ENCODE data around the gene ATP7B. TPM values are rescaled to one million over a fixed set of nuclear protein-coding genes. Genes with fewer than 3 reads are reported as not detected.

Gene ATP7B
- total RNA-seq, 2 donors from 2014 or later, result 4.3 to 6.5 TPM

DNA sequence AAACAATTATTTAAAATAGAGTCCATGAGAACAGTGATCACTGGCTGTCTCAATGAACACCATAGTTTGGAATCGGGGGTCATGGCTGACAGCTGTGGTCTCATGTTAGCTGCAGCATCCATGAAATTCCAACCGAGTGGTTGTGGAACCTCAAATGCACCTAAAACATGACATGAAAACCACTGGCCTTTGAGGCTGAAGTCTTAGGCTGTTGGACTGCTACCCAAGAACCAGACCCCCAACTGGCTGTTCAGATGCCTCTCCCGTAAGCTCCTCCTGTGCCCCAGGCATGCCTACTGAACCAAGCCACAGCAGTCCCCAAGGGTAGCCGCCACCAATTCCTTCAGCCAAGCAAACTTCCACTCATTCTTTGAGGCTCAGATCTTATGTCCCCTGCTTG, 50.5 kb downstream of the ATP7B start:
- Histone ChIP-seq H3K27me3 (no peaks in the 10 kb centered on the region), H3K9me3 (no peaks in the 10 kb centered on the region), H3K36me3 (no peaks in the 10 kb centered on the region), H3K4me3 (no peak overlapping the region), H3K27ac (no peak overlapping the region), H3K4me1 (peaks cover 0 to under 1% of the 10 kb centered on the region in 2 donors)
- TF ChIP-seq, protein P1, sequence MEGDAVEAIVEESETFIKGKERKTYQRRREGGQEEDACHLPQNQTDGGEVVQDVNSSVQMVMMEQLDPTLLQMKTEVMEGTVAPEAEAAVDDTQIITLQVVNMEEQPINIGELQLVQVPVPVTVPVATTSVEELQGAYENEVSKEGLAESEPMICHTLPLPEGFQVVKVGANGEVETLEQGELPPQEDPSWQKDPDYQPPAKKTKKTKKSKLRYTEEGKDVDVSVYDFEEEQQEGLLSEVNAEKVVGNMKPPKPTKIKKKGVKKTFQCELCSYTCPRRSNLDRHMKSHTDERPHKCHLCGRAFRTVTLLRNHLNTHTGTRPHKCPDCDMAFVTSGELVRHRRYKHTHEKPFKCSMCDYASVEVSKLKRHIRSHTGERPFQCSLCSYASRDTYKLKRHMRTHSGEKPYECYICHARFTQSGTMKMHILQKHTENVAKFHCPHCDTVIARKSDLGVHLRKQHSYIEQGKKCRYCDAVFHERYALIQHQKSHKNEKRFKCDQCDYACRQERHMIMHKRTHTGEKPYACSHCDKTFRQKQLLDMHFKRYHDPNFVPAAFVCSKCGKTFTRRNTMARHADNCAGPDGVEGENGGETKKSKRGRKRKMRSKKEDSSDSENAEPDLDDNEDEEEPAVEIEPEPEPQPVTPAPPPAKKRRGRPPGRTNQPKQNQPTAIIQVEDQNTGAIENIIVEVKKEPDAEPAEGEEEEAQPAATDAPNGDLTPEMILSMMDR (IDR thresholded peaks at IDR 0.05), result no peak
- DNase-seq (ENCODE audit: low spot score), result no peak

DNA sequence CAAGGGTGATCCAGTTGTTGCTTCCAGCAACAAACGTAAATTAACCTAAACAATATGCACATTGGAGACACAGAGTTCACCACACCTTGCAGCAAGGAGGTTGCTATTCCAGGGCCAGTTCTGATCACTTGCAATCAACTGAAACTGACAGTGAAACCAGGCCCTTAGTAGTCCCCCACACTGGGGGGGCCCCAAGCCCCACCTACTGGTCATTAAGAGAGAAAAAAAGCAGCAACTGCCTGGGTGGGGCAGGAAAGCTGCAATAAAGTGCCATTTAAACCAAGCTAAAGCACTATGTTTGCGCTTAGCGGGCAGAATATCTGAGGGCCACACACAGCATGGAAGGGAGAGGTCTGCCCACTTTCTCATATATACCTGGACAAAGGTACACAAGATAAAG, 51.5 kb downstream of the ATP7B start:
- Histone ChIP-seq H3K4me1 (peaks cover 0 to 8% of the 10 kb centered on the region in 2 donors), H3K9me3 (no peaks in the 10 kb centered on the region), H3K4me3 (no peak overlapping the region), H3K36me3 (no peaks in the 10 kb centered on the region), H3K27me3 (no peaks in the 10 kb centered on the region), H3K27ac (no peak overlapping the region)
- no peak for DNase-seq (ENCODE audit: low spot score)
- TF ChIP-seq, protein P1 (IDR thresholded peaks at IDR 0.05), result no peak

- DNase-seq (ENCODE audit: low spot score), result no peak
These were observed 53.1 kb downstream of the ATP7B start for GRCh38 chr13:51958217-51958547.

DNA sequence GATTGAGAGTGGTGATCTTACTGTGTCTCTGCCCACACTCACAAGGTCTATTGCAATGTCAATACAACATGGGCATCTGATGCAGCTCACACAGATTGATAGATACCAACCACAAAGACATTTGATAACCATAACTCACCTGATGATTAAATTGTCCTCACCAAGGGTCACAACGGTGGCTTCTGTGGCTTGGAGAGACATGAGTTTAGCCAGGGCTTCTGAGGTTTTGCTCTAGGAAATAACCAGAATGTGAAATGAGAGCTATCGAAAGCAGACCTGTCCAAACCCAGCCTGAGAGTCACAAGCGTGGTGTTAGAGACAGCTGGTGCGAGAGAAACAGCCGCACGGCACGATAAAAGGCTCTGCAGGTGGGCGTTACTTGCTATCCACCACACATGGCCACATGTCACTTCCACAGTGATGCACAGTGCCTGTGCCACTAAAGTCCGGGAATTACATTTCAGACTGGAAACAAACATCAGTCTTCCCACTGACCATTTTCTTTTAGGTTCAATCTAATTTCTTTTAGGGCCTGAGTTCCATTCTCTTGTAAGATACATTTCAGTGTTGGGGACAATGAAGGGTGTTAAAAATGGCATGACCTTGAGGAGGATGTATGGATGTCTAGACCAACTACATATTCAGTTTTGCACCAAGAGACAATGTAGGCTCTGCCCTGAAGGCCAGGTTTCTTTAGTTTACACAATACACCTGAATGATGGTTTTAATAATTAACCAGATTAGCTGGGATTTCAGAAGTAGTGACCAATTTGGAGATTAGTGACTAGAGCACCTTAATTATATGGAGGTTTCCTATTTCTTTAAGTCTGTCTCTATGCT, 53.7 kb downstream of the ATP7B start:
- DNase-seq (ENCODE audit: low spot score), result no peak
- TF ChIP-seq, protein P1 (IDR thresholded peaks at IDR 0.05), result no peak
- no peaks in the 10 kb centered on the region for H3K27me3 ChIP-seq
- peaks cover 0 to 8% of the 10 kb centered on the region in 2 donors for H3K4me1 ChIP-seq
- H3K36me3 ChIP-seq, result no peaks in the 10 kb centered on the region
- H3K9me3 ChIP-seq, result no peaks in the 10 kb centered on the region
- H3K27ac ChIP-seq, result no peak overlapping the region
- H3K4me3 ChIP-seq, result no peak overlapping the region

More at GRCh38 chr13:51958217-51958547, 53.1 kb downstream of the ATP7B start:
- Histone ChIP-seq H3K4me3 (no peak overlapping the region), H3K36me3 (no peaks in the 10 kb centered on the region), H3K9me3 (no peaks in the 10 kb centered on the region), H3K27ac (no peak overlapping the region), H3K27me3 (no peaks in the 10 kb centered on the region), H3K4me1 (peaks cover 0 to 8% of the 10 kb centered on the region in 2 donors)
- TF ChIP-seq, protein P1 (IDR thresholded peaks at IDR 0.05), result no peak

- no peaks in the 10 kb centered on the region for H3K9me3 ChIP-seq
- H3K4me1 ChIP-seq, result peaks cover 0 to 8% of the 10 kb centered on the region in 2 donors
- TF ChIP-seq, protein P1 (IDR thresholded peaks at IDR 0.05), result no peak
These were observed 54.5 kb downstream of the ATP7B start for GRCh38 chr13:51956717-51957116.

More at GRCh38 chr13:51956717-51957116, 54.5 kb downstream of the ATP7B start:
- H3K27me3 ChIP-seq, result no peaks in the 10 kb centered on the region
- H3K4me3 ChIP-seq, result no peak overlapping the region
- no peak overlapping the region for H3K27ac ChIP-seq
- no peaks in the 10 kb centered on the region for H3K36me3 ChIP-seq
- DNase-seq (ENCODE audit: low spot score), result no peak

All from right atrium auricular region (tissue), 2 donors.